HCT116 (cell line): ENCODE measurements around the gene VTI1A. TPM values are rescaled to one million over a fixed set of nuclear protein-coding genes. Genes with fewer than 3 reads are reported as not detected.

Experiments used
- ATAC-seq: fragments of 200-7000 bp; cut with Tn5 transposase; 2 replicates; pipeline ENCODE4 v1.9.1; 2020; ENCODE audit warnings: mild to moderate bottlenecking, moderate library complexity
- BruUV-seq: library from RNA; stranded (reverse); fragments of 400-500 nt; replicated peaks from 2 replicates; lab custom pipeline; 2021; lab: Mats Ljungman, UMichigan
- CTCF ChIA-PET: fragments of 300-600 bp; sonication (Branson Sonifier 250); formaldehyde crosslinking; loops from one replicate; lab custom pipeline; 2021; ENCODE audit warnings: antibody characterized with exemption; lab: Charles Lee
- POLR2A ChIA-PET: fragments of 300-600, 350-600 bp; sonication (Branson Sonifier 250); formaldehyde crosslinking; loops from one replicate; lab custom pipeline; 2021; ENCODE audit warnings: antibody characterized with exemption; lab: Charles Lee
- RAD21 ChIA-PET, 2 experiments: fragments of 300-600 bp; sonication (Branson Sonifier 250); formaldehyde crosslinking; loops; one replicate each; lab custom pipeline; 2023; ENCODE audit warnings: low total read pairs in 2 of 2; ENCODE audit not compliant: uncharacterized antibody in 2 of 2, unreplicated experiment in 2 of 2, low non-redundant PET in 1 of 2; lab: Charles Lee
- DNase-seq: peaks from one replicate; pipeline ENCODE4 v3.0.0-alpha.2; 2010; ENCODE audit warnings: low read depth, low spot score
- H2AFZ ChIP-seq: fragments of 200-600 bp; shearing (Covaris generic), sonication (generic); 2 replicates; pipeline ENCODE4 v1.6.1; 2017; ENCODE audit warnings: low read depth, mixed run types, mixed read lengths, antibody characterized with exemption, low read length; ENCODE audit not compliant: poor library complexity, severe bottlenecking
- H3K27ac ChIP-seq: 2 replicates; pipeline ENCODE4 v1.5.1; 2012; ENCODE audit warnings: low read depth, low read length
- H3K27me3 ChIP-seq: fragments of 200-600 bp; sonication (generic); 2 replicates; pipeline ENCODE4 v1.6.1; 2016; ENCODE audit warnings: mixed run types, low read length, mixed read lengths; ENCODE audit not compliant: insufficient read depth
- H3K36me3 ChIP-seq, 2 experiments: fragments of 200-500 bp in 1 of 2; fragments of 200-600 bp in 1 of 2; sonication (Bioruptor generic) in 1 of 2; sonication (generic) in 1 of 2; 2 replicates each; pipeline versions ENCODE4 v1.5.1 to v1.6.1; 2014 to 2016; ENCODE audit warnings: low read length in 2 of 2, inconsistent platforms in 1 of 2, mixed read lengths in 1 of 2, mixed run types in 1 of 2; ENCODE audit not compliant: insufficient read depth in 2 of 2, control insufficient read depth in 1 of 2
- H3K4me1 ChIP-seq, 2 experiments: fragments of 200-600 bp in 1 of 2; sonication (generic) in 1 of 2; 2 replicates each; pipeline versions ENCODE4 v1.5.1 to v1.6.1; 2012 to 2017; ENCODE audit warnings: low read length in 2 of 2, inconsistent platforms in 1 of 2, mild to moderate bottlenecking in 1 of 2, mixed read lengths in 1 of 2, mixed run types in 1 of 2, moderate library complexity in 1 of 2; ENCODE audit not compliant: insufficient read depth in 2 of 2, control insufficient read depth in 1 of 2
- H3K4me2 ChIP-seq: fragments of 200-600 bp; sonication (generic); 2 replicates; pipeline ENCODE4 v1.6.1; 2017; ENCODE audit warnings: mixed run types, low read length, mixed read lengths
- H3K4me3 ChIP-seq, 2 experiments: fragments of 200-600 bp in 1 of 2; sonication (generic) in 1 of 2; replicated peaks in 1 of 2; 2 replicates each; pipeline ENCODE4 v1.5.1; 2011 to 2016; ENCODE audit warnings: low read length in 2 of 2, control low read depth in 1 of 2, low read depth in 1 of 2, mild to moderate bottlenecking in 1 of 2, mixed read lengths in 1 of 2, mixed run types in 1 of 2
- H3K79me2 ChIP-seq: fragments of 200-600 bp; sonication (generic); 2 replicates; pipeline ENCODE4 v1.6.1; 2017; ENCODE audit warnings: mild to moderate bottlenecking, mixed run types, low read length, moderate library complexity, mixed read lengths; ENCODE audit not compliant: insufficient read depth
- H3K9ac ChIP-seq: fragments of 200-600 bp; sonication (generic); 2 replicates; pipeline ENCODE4 v1.6.1; 2016; ENCODE audit warnings: low read length, mixed read lengths
- H3K9me2 ChIP-seq: fragments of 200-600 bp; sonication (generic), shearing (Covaris generic); 2 replicates; pipeline ENCODE4 v1.6.1; 2017; ENCODE audit warnings: mixed run types, mild to moderate bottlenecking, moderate library complexity; ENCODE audit not compliant: insufficient read depth
- H3K9me3 ChIP-seq, 2 experiments: fragments of 200-500 bp in 1 of 2; fragments of 200-600 bp in 1 of 2; sonication (Bioruptor generic) in 1 of 2; sonication (generic) in 1 of 2; 2 replicates each; pipeline ENCODE4 v1.6.1; 2014 to 2017; ENCODE audit warnings: low read length in 2 of 2, mixed read lengths in 2 of 2, inconsistent platforms in 1 of 2, low read depth in 1 of 2, mild to moderate bottlenecking in 1 of 2, mixed run types in 1 of 2, moderate library complexity in 1 of 2; ENCODE audit not compliant: control insufficient read depth in 1 of 2, insufficient read depth in 1 of 2
- H4K20me1 ChIP-seq: fragments of 200-600 bp; sonication (generic), shearing (Covaris generic); 2 replicates; pipeline ENCODE4 v1.6.1; 2017; ENCODE audit warnings: mixed run types, mild to moderate bottlenecking, moderate library complexity; ENCODE audit not compliant: insufficient read depth
- CEBPB ChIP-seq: IDR thresholded peaks from 2 replicates; pipeline ENCODE4 v1.6.1; 2012; ENCODE audit warnings: low read depth
- ELF1 ChIP-seq: IDR thresholded peaks from 2 replicates; pipeline ENCODE4 v1.6.1; 2012; ENCODE audit warnings: low read depth, borderline replicate concordance
- FOSL1 ChIP-seq: IDR thresholded peaks from 2 replicates; pipeline ENCODE4 v1.6.1; 2012; ENCODE audit warnings: low read depth
- RAD21 ChIP-seq: IDR thresholded peaks from 2 replicates; pipeline ENCODE4 v1.6.1; 2012; ENCODE audit warnings: low read depth, mild to moderate bottlenecking
- SRF ChIP-seq: IDR thresholded peaks from 2 replicates; pipeline ENCODE4 v1.6.1; 2012; ENCODE audit warnings: low read depth
- TCF7L2 ChIP-seq: IDR thresholded peaks from 2 replicates; pipeline ENCODE4 v1.7.0; 2011; ENCODE audit warnings: borderline replicate concordance, inconsistent platforms; ENCODE audit not compliant: insufficient read depth, insufficient read length; ENCODE audit errors: extremely low read depth
- YY1 ChIP-seq: IDR thresholded peaks from 2 replicates; pipeline ENCODE4 v1.6.1; 2011; ENCODE audit warnings: low read length, low read depth, moderate library complexity, mild to moderate bottlenecking; ENCODE audit not compliant: insufficient replicate concordance; ENCODE audit errors: extremely low read depth
- intact Hi-C: fragments of 100-400 bp; cut with micrococcal nuclease; formaldehyde crosslinking; loops from 2 replicates; pipeline ENCODE4 v1.10.0; 2022
- total RNA-seq: library from RNA; stranded (reverse); gene quantifications from one replicate; pipeline ENCODE4 v1.2.1, GENCODE V29; 2021; ENCODE audit not compliant: unreplicated experiment
- TF ChIP-seq, protein P1 (sequence below), 3 experiments: fragments of 200-600 bp in 1 of 3; sonication (generic) in 1 of 3; IDR thresholded peaks in 2 of 3; conservative IDR thresholded peaks in 1 of 3; 2 replicates each; pipeline ENCODE4 v1.5.1; 2012 to 2017; ENCODE audit warnings: low read depth in 2 of 3, low read length in 2 of 3, antibody characterized with exemption in 1 of 3, borderline replicate concordance in 1 of 3, control low read depth in 1 of 3, mild to moderate bottlenecking in 1 of 3, mixed read lengths in 1 of 3, mixed run types in 1 of 3, moderate library complexity in 1 of 3; ENCODE audit not compliant: insufficient read depth in 1 of 3
- TF ChIP-seq, protein P2 (sequence below): IDR thresholded peaks from 2 replicates; pipeline ENCODE4 v1.6.1; 2012; ENCODE audit warnings: low read depth

Gene VTI1A
- total RNA-seq, 1 experiment from 2014 or later: 80.7 TPM

DNA sequence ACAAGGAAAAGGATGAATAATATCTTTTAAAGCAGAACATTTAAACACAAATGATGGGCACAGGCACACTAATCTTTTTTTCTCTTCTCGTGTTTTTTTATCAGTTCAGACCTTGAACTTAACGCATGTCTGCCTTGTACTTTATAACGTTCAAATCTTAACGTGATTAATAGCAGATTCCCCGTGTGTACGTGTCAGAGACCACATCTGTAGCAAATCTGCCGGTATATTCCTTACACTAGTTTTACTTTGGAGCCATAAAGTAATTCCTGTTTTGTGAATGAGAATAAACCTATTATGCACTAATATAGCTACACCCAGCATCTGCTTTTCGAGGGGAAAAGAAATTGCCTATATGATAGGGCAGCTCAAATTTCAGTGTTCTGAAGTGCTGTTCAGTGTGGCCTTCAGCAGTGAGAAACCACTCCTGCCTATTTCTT, 337.0 kb downstream of the VTI1A start:
- no peak overlapping the region for H3K4me2 ChIP-seq
- intact Hi-C loops: no loop called here

DNA sequence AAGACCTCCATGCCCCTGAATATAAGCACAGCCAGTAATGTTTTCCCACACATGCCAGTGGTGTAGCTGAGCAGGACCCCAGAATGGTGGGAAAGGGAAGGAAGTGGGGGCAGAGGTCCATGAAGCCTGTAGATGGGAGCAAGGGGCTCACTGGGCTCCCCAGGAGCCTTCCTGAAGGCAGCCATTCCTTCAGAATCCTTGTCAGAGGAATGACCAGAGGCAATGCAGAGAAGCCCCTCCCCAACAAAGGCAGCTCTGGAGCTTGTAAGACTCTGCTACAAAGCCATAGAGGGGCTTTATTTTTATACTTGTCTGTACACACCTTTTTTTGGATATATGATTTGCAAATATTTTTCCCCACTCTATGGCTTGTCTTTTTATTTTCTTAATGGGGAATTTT, 338.1 kb downstream of the VTI1A start:
- ChIA-PET CTCF (no interaction called here), POLR2A (no interaction called here)

More for the DNA sequence above, 337.0 kb downstream of the VTI1A start:
- H3K79me2 ChIP-seq: no peaks in the 10 kb centered on the region
- POLR2A ChIA-PET: no interaction called here
- no peaks in the 10 kb centered on the region for H4K20me1 ChIP-seq
- no peak overlapping the region for H2AFZ ChIP-seq
- TF ChIP-seq SRF: no peak
- TF ChIP-seq, all 23 proteins: peak for 0
- H3K4me3 ChIP-seq: no peak overlapping the region
- ATAC-seq (no peak), DNase-seq (no peak)
- no peaks in the 10 kb centered on the region for H3K9me2 ChIP-seq
- no peak overlapping the region for H3K27ac ChIP-seq
- H3K36me3 ChIP-seq: no peaks in the 10 kb centered on the region; a peak in 1 of 4 replicates
- no peaks in the 10 kb centered on the region for H3K27me3 ChIP-seq
- H3K9me3 ChIP-seq: no peaks in the 10 kb centered on the region
- no peak overlapping the region for H3K9ac ChIP-seq
- RAD21 ChIA-PET: no interaction called here
- H3K4me1 ChIP-seq: peaks cover 0 to 3% of the 10 kb centered on the region in 2 experiments; a peak in 2 of 4 replicates
- no TSS peak for BruUV-seq
- CTCF ChIA-PET: no interaction called here

More for the DNA sequence above, 338.1 kb downstream of the VTI1A start:
- H3K27me3 ChIP-seq: no peaks in the 10 kb centered on the region
- H3K9ac ChIP-seq: no peak overlapping the region
- DNase-seq (no peak), ATAC-seq (no peak)
- H4K20me1 ChIP-seq: no peaks in the 10 kb centered on the region
- H3K4me1 ChIP-seq: no peaks in the 10 kb centered on the region
- BruUV-seq: no TSS peak
- no peaks in the 10 kb centered on the region; a peak in 1 of 4 replicates for H3K36me3 ChIP-seq
- RAD21 ChIA-PET: no interaction called here
- H3K9me2 ChIP-seq: no peaks in the 10 kb centered on the region
- no peak overlapping the region for H2AFZ ChIP-seq
- no peak overlapping the region for H3K4me2 ChIP-seq
- TF ChIP-seq, protein P1, sequence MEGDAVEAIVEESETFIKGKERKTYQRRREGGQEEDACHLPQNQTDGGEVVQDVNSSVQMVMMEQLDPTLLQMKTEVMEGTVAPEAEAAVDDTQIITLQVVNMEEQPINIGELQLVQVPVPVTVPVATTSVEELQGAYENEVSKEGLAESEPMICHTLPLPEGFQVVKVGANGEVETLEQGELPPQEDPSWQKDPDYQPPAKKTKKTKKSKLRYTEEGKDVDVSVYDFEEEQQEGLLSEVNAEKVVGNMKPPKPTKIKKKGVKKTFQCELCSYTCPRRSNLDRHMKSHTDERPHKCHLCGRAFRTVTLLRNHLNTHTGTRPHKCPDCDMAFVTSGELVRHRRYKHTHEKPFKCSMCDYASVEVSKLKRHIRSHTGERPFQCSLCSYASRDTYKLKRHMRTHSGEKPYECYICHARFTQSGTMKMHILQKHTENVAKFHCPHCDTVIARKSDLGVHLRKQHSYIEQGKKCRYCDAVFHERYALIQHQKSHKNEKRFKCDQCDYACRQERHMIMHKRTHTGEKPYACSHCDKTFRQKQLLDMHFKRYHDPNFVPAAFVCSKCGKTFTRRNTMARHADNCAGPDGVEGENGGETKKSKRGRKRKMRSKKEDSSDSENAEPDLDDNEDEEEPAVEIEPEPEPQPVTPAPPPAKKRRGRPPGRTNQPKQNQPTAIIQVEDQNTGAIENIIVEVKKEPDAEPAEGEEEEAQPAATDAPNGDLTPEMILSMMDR (IDR thresholded peaks at IDR 0.05 in 2 of 3, conservative IDR thresholded peaks at IDR 0.05 in 1 of 3; ENCODE audit: borderline replicate concordance in 1 of 3, insufficient read depth in 1 of 3, low read depth in 2 of 3, low read length in 2 of 3): no peak
- no peak for TF ChIP-seq FOSL1
- TF ChIP-seq, protein P2, sequence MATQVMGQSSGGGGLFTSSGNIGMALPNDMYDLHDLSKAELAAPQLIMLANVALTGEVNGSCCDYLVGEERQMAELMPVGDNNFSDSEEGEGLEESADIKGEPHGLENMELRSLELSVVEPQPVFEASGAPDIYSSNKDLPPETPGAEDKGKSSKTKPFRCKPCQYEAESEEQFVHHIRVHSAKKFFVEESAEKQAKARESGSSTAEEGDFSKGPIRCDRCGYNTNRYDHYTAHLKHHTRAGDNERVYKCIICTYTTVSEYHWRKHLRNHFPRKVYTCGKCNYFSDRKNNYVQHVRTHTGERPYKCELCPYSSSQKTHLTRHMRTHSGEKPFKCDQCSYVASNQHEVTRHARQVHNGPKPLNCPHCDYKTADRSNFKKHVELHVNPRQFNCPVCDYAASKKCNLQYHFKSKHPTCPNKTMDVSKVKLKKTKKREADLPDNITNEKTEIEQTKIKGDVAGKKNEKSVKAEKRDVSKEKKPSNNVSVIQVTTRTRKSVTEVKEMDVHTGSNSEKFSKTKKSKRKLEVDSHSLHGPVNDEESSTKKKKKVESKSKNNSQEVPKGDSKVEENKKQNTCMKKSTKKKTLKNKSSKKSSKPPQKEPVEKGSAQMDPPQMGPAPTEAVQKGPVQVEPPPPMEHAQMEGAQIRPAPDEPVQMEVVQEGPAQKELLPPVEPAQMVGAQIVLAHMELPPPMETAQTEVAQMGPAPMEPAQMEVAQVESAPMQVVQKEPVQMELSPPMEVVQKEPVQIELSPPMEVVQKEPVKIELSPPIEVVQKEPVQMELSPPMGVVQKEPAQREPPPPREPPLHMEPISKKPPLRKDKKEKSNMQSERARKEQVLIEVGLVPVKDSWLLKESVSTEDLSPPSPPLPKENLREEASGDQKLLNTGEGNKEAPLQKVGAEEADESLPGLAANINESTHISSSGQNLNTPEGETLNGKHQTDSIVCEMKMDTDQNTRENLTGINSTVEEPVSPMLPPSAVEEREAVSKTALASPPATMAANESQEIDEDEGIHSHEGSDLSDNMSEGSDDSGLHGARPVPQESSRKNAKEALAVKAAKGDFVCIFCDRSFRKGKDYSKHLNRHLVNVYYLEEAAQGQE: no peak
- no peak for TF ChIP-seq RAD21
- no peak for TF ChIP-seq TCF7L2
- TF ChIP-seq ELF1: no peak
- no peak for TF ChIP-seq SRF
- TF ChIP-seq YY1: no peak
- no peak for TF ChIP-seq CEBPB
- no peaks in the 10 kb centered on the region for H3K9me3 ChIP-seq
- no peaks in the 10 kb centered on the region for H3K79me2 ChIP-seq
- intact Hi-C loops: no loop called here
- H3K4me3 ChIP-seq: no peak overlapping the region
- no peak overlapping the region for H3K27ac ChIP-seq
